HepG2 (cell line): ENCODE results near the gene SRCAP. TPM values are rescaled to one million over a fixed set of nuclear protein-coding genes. Genes with fewer than 3 reads are reported as not detected.

Source experiments
- ERF ChIP-seq: IDR thresholded peaks from 2 replicates; pipeline ENCODE4 v1.6.1; 2018; ENCODE audit warnings: missing biosample characterization, missing genetic modification reagents
- GMEB2 ChIP-seq: IDR thresholded peaks from 2 replicates; pipeline ENCODE4 v1.6.1; 2016; ENCODE audit warnings: missing biosample characterization, missing genetic modification reagents, low read depth
- NR3C1 ChIP-seq: sonication (generic); formaldehyde crosslinking; IDR thresholded peaks from 2 replicates; pipeline ENCODE4 v1.4.0; 2020; ENCODE audit warnings: missing genetic modification reagents
- RAD21 ChIP-seq: fragments of 450-650 bp; formaldehyde crosslinking; IDR thresholded peaks from 2 replicates; pipeline ENCODE4 v1.5.0; 2020; ENCODE audit warnings: mild to moderate bottlenecking
- RERE ChIP-seq: IDR thresholded peaks from 2 replicates; pipeline ENCODE4 v1.6.1; 2016; ENCODE audit warnings: low read depth, missing genetic modification reagents, missing compliant biosample characterization
- SAFB2 ChIP-seq: sonication (generic); formaldehyde crosslinking; IDR thresholded peaks from 2 replicates; pipeline ENCODE4 v1.5.1; 2020; ENCODE audit warnings: missing genetic modification reagents, low read depth, mild to moderate bottlenecking, borderline replicate concordance
- SMARCE1 ChIP-seq: fragments of 450-650 bp; IDR thresholded peaks from 2 replicates; pipeline ENCODE4 v1.6.1; 2017; ENCODE audit warnings: borderline replicate concordance
- TBL1XR1 ChIP-seq: fragments of 150-350 bp; IDR thresholded peaks from 2 replicates; pipeline ENCODE4 v1.6.1; 2014; ENCODE audit warnings: borderline replicate concordance, low read length; ENCODE audit not compliant: partially characterized antibody
- TOE1 ChIP-seq: sonication (generic); formaldehyde crosslinking; IDR thresholded peaks from 2 replicates; pipeline ENCODE4 v1.4.0; 2020; ENCODE audit warnings: mild to moderate bottlenecking, missing genetic modification reagents
- ZKSCAN5 ChIP-seq: sonication (generic); formaldehyde crosslinking; IDR thresholded peaks from 2 replicates; pipeline ENCODE4 v1.5.1; 2020; ENCODE audit warnings: mild to moderate bottlenecking, missing genetic modification reagents
- ZNF18 ChIP-seq: sonication (generic); formaldehyde crosslinking; IDR thresholded peaks from 2 replicates; pipeline ENCODE4 v1.8.0; 2022; ENCODE audit warnings: mild to moderate bottlenecking, missing genetic modification reagents; ENCODE audit not compliant: insufficient replicate concordance
- ZNF253 ChIP-seq: sonication (generic); formaldehyde crosslinking; IDR thresholded peaks from 2 replicates; pipeline ENCODE4 v1.8.0; 2022; ENCODE audit warnings: mild to moderate bottlenecking, missing genetic modification reagents, borderline replicate concordance
- ZNF280B ChIP-seq: sonication (generic); formaldehyde crosslinking; IDR thresholded peaks from 2 replicates; pipeline ENCODE4 v1.5.0; 2020; ENCODE audit warnings: missing genetic modification reagents, mild to moderate bottlenecking, borderline replicate concordance
- ZNF354B ChIP-seq: sonication (generic); formaldehyde crosslinking; IDR thresholded peaks from 2 replicates; pipeline ENCODE4 v1.8.0; 2022; ENCODE audit warnings: mild to moderate bottlenecking, missing genetic modification reagents
- ZNF496 ChIP-seq: sonication (generic); formaldehyde crosslinking; IDR thresholded peaks from 2 replicates; pipeline ENCODE4 v1.8.1; 2023; ENCODE audit warnings: mild to moderate bottlenecking, moderate library complexity, missing genetic modification reagents; ENCODE audit not compliant: insufficient replicate concordance
- ZNF567 ChIP-seq: sonication (generic); formaldehyde crosslinking; IDR thresholded peaks from 2 replicates; pipeline ENCODE4 v1.8.1; 2023; ENCODE audit warnings: mild to moderate bottlenecking, missing genetic modification reagents, borderline replicate concordance
- ZNF784 ChIP-seq: sonication (generic); formaldehyde crosslinking; IDR thresholded peaks from 2 replicates; pipeline ENCODE4 v1.5.1; 2020; ENCODE audit warnings: missing genetic modification reagents, mild to moderate bottlenecking, borderline replicate concordance
- polyA plus RNA-seq, 8 experiments: library from polyadenylated mRNA; depleted of rRNA in 3 of 8; stranded (reverse) in 7 of 8; unstranded in 1 of 8; fragments of >200 nt; fragmentation: Illumina TruSeq in 4 of 8; extraction: Trizol in 4 of 8; gene quantifications; 2 replicates each; pipeline versions ENCODE4 v1.2.1 to v1.2.3, GENCODE V29; 2011 to 2016; ENCODE audit warnings: low read depth in 4 of 8, missing spikeins in 1 of 8, mixed read lengths in 1 of 8; ENCODE audit not compliant: insufficient read depth in 1 of 8
- total RNA-seq, 5 experiments: library from RNA; depleted of rRNA; stranded (reverse); fragments of >200 nt; fragmentation: Illumina TruSeq; extraction: Trizol; gene quantifications; 2 replicates each; pipeline ENCODE4 v1.2.3, GENCODE V29; 2016; ENCODE audit warnings: low read depth in 1 of 5

Gene SRCAP
- total and polyA plus RNA-seq, 2 of the 13 experiments (the other 11 are each of a cell fraction or from before 2014, with no cell fraction given), result 4.9 to 9.0 TPM

GRCh38 chr16:30651124-30652004, 47.6 kb upstream of the SRCAP start (continued):
- TF ChIP-seq ZNF280B (CRISPR knock-in tag) (no peak), GMEB2 (CRISPR knock-in tag) (no peak), SMARCE1 (no peak), ZNF496 (CRISPR knock-in tag) (no peak), NR3C1 (CRISPR knock-in tag) (no peak), ZNF784 (CRISPR knock-in tag) (no peak), SAFB2 (CRISPR knock-in tag) (no peak), TOE1 (CRISPR knock-in tag) (no peak), ZNF18 (CRISPR knock-in tag) (peak; percentile 15), ZNF567 (no peak), RERE (CRISPR knock-in tag) (no peak), ZNF253 (no peak), TBL1XR1 (no peak), RAD21 (CRISPR knock-in tag) (peak; percentile 72), ZNF354B (CRISPR knock-in tag) (no peak), ZKSCAN5 (CRISPR knock-in tag) (no peak), ERF (CRISPR knock-in tag) (0 out of 2 replicates have a peak, but pooled peaks have one; percentile 53)
